Measurements from ENCODE around the gene CEP170B.

GRCh38 chr14:104865081-104865630 lies at the start of gene CEP170B:
- TF ChIP-seq CTCF (IDR thresholded peaks at IDR 0.05) = no peak
- no peak for TF ChIP-seq POLR2A (IDR thresholded peaks at IDR 0.05)

Data from uterus (tissue), 2 donors.